GM19438 (cell line): ENCODE results near the gene RRN3.
"Not testable (repeated sequence)": the region's sequence is repeated elsewhere in the genome, so short reads cannot be mapped to it uniquely, and the experiment has no call there.

Experiments used
- ATAC-seq: cut with Tn5 transposase; IDR thresholded peaks from one replicate; pipeline ENCODE4 v1.9.1; 2021; ENCODE audit warnings: low read depth; ENCODE audit not compliant: unreplicated experiment

RRN3 gene

GRCh38 chr16:15028801-15029698 is 65.0 kb downstream of the RRN3 start:
- ATAC-seq: not testable (repeated sequence)

DNA sequence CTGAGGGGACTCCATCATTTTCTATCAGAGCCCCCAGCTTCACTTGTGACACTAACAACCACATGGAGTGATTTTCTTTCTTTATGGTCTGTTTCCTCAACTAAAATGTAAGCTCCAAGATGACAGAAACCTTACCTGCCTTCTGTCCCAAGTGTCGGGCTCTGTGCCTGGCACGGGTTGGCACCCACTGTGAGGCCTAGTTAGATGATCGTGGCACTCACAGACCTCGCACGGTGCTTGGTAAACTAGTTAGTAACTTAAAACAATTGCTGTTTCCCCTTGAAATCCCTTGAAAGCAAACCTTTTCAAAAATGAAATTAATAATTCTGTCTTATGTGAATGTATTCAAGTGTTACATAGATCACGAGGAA is 65.7 kb downstream of the RRN3 start:
- not testable (repeated sequence) for ATAC-seq

GRCh38 chr16:15027503-15028344 is 66.3 kb downstream of the RRN3 start:
- ATAC-seq: not testable (repeated sequence)

DNA sequence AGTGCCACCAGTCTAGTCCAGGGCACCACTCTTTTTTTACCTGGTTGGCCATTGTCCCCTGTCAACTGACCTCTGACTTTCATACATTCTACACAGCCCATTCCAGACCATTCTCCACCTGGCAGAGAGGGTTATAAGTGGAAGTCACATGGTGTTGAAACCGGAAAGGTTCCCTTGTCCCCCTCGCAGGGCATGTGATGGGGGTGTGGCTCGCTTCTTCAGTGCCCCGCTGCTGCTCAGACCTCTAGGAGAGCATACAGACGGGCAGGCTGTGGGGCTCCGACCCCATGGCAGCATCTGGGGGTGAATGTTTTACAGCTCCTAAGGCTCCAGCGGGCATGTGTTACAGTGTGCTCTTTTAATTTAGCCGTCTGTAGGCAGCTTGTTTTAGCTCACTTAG is 67.0 kb downstream of the RRN3 start:
- ATAC-seq: not testable (repeated sequence)

GRCh38 chr16:15025234-15025951 is 68.7 kb downstream of the RRN3 start:
- ATAC-seq: not testable (repeated sequence)

GRCh38 chr16:15024858-15025199 is 69.2 kb downstream of the RRN3 start:
- not testable (repeated sequence) for ATAC-seq

GRCh38 chr16:15023381-15024077 is 70.5 kb downstream of the RRN3 start:
- ATAC-seq: not testable (repeated sequence)

DNA sequence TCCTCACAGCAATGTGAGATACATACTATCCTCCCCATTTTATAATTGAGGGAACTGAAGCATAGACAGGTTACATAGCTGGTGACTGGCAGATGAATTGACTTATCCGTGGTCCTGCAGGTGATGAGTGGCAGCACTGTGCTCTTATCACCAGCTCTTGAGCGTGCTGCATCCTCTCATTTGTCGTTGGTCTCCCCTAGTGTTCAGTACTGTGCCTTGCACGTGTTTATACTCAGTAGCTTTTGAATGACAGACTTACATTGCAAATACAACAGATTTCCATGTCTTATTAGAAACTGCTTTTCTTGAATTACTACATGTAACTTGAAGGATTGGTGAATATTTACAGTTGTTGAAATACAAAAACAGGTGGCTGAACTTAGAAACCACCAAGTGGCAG is 71.9 kb downstream of the RRN3 start:
- ATAC-seq: not testable (repeated sequence)

DNA sequence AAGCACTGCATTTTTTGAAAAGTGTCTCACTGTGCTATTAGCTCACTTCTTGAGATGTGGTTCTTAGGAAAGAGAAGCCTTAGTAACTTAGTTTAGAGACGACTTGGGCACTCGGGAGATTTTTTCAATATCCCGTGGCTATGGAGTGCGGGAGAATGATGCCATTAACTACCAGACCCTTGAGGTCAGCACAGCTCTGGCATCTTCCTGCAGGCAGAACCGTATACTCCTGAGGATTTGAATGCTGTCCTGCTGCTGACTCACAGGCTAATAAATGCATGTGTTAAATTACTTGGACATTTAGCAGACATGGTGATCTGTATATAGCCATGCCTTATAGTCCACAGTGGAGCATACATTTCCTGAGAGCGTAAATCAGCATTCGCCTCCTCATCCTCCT is 72.6 kb downstream of the RRN3 start:
- not testable (repeated sequence) for ATAC-seq

DNA sequence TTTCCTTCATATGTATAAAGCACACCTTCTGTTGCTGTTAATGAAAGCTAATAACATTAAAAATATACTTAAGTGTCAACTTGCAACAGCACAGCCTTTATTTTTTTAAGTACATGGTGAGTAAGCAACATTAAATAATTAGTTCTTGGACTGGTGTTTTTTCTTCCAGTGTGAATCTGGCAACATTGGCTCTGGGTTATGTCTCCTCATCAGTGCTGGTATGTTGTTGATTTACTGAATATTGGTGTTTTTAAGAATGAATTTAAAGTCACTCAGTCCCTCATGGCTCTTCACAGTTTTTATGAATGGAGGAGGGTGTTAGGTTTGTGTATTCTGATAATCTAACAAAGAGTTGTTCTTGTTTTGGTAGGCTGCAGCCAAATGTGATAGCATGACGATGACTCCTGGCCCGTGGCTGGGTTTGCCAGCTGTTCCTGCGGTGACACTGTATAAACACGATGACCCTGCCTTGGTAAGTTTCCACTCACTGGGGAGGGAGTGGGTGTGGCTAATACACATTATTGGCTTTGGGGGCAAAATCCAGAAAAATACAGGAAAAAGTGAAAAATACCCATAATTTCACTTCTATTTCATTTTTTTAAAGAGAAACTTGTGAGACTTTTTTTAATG is 77.0 kb downstream of the RRN3 start:
- ATAC-seq: not testable (repeated sequence)

- not testable (repeated sequence) for ATAC-seq
These were observed 77.7 kb downstream of the RRN3 start for GRCh38 chr16:15016354-15016753.

DNA sequence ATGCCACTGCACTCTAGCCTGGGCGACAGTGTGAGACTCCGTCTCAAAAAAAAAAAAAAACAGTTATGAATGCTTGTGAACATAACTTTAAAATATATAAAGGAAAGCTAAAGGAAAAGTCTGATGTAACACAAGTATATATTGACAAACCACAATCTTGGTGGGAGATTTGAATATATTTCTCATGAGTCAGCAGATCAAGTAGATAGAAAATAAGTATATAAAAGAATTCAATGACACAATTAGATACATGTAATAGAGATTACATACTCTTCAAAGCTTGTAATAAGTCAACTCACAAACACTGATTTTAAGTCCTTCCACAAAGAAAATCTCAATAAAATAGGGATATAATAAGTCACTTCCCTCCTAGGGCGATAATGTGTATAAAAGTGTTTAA is 78.4 kb downstream of the RRN3 start:
- not testable (repeated sequence) for ATAC-seq

DNA sequence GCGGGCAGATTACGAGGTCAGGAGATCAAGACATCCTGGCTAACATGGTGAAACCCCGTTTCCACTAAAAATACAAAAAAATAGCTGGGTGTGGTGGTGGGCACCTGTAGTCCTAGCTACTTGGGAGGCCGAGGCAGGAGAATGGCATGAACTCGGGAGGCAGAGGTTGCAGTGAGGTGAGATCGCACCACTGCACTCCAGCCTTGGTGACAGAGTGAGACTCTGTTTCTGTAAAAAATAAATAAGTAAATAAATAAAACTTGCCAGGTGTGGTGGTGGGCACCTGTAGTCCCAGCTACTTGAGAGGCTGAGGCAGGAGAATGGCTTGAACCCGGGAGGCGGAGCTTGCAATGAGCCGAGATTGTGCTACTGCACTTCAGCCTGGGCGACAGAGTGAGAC is 81.1 kb downstream of the RRN3 start:
- ATAC-seq: not testable (repeated sequence)
